Panc1 (cell line): ENCODE data around the gene KRTAP10-9.

Source experiments
- CTCF ChIP-seq: fragments of 450-650 bp; IDR thresholded peaks from 2 replicates; pipeline ENCODE4 v1.5.1; 2017; ENCODE audit warnings: mild to moderate bottlenecking
- POLR2AphosphoS5 ChIP-seq: IDR thresholded peaks from 2 replicates; pipeline ENCODE4 v1.6.1; 2012; ENCODE audit warnings: mild to moderate bottlenecking, low read depth, low read length, moderate library complexity
- SIN3A ChIP-seq: IDR thresholded peaks from 2 replicates; pipeline ENCODE4 v1.6.1; 2012; ENCODE audit warnings: low read depth, mild to moderate bottlenecking, low read length, moderate library complexity, borderline replicate concordance; ENCODE audit not compliant: insufficient read depth

- no peak for TF ChIP-seq CTCF
- TF ChIP-seq SIN3A = no peak
- TF ChIP-seq POLR2AphosphoS5 = no peak
Measured at GRCh38 chr21:44653123-44653522, 26.2 kb downstream of the KRTAP10-9 start.
